ENCODE measurements around the gene SLC44A5.
"Not testable (repeated sequence)": the region's sequence is repeated elsewhere in the genome, so short reads cannot be mapped to it uniquely, and the experiment has no call there.

SLC44A5 gene

GRCh38 chr1:75423616-75424015 lies 187.3 kb downstream of the SLC44A5 start:
- no peaks in the 10 kb centered on the region for H3K36me3 Mint-ChIP-seq (ENCODE audit: low read depth)
- no peak overlapping the region for H3K4me3 Mint-ChIP-seq
- H3K9me3 Mint-ChIP-seq, result no peaks in the 10 kb centered on the region
- H3K27ac Mint-ChIP-seq, result no peak overlapping the region
- no peaks in the 10 kb centered on the region for H3K27me3 Mint-ChIP-seq (ENCODE audit: low read depth)
- H3K4me1 Mint-ChIP-seq (ENCODE audit: low read depth), result no peaks in the 10 kb centered on the region

GRCh38 chr1:75423136-75423535 lies 187.8 kb downstream of the SLC44A5 start:
- Mint-ChIP-seq H3K9me3 (no peaks in the 10 kb centered on the region), H3K27ac (no peak overlapping the region), H3K27me3 (ENCODE audit: low read depth) (no peaks in the 10 kb centered on the region), H3K4me3 (no peak overlapping the region), H3K36me3 (ENCODE audit: low read depth) (no peaks in the 10 kb centered on the region), H3K4me1 (ENCODE audit: low read depth) (no peaks in the 10 kb centered on the region)

DNA sequence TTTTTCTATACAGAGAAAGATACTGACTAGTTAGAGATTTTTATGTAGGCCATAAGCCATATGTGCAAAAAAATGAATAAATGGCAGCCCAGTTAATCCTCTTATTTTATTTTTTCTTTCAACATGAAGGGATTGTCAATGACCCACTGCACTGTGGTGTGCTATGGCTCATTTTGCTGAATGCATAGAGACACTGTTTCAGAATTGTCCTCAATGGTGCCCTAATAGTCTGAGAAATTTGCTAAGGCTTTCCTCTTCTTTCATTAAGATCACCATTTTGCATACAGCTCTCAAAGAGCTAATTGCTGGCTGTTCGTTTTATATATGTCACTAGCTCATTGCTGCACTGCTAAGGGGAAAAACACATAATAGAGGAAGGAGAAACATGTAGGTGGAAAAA lies 189.5 kb downstream of the SLC44A5 start:
- H3K4me1 Mint-ChIP-seq (ENCODE audit: low read depth), result no peaks in the 10 kb centered on the region
- H3K27ac Mint-ChIP-seq, result no peak overlapping the region
- no peak overlapping the region for H3K4me3 Mint-ChIP-seq
- H3K27me3 Mint-ChIP-seq (ENCODE audit: low read depth), result no peaks in the 10 kb centered on the region
- H3K36me3 Mint-ChIP-seq (ENCODE audit: low read depth), result no peaks in the 10 kb centered on the region
- H3K9me3 Mint-ChIP-seq, result peaks cover 5% of the 10 kb centered on the region

DNA sequence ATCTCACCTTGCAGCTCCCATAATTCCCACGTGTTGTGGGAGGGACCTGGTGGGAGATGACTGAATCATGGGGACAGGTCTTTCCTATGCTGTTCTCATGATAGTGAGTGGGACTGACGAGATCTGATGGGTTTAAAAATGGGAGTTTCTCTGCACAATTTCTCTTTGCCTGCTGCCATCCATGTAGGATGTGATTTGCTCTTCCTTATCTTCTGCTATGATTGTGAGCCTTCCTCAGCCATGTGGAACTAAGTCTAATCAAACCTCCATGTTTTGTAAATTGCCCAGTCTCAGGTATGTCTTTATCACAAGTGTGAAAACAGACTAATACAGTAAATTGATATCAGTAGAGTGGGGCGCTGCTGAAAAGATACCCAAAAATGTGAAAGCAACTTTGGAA lies 195.7 kb downstream of the SLC44A5 start:
- Mint-ChIP-seq H3K4me1 (ENCODE audit: low read depth) (no peaks in the 10 kb centered on the region), H3K4me3 (no peak overlapping the region), H3K9me3 (peaks cover 5% of the 10 kb centered on the region), H3K27me3 (ENCODE audit: low read depth) (no peaks in the 10 kb centered on the region), H3K36me3 (ENCODE audit: low read depth) (no peaks in the 10 kb centered on the region), H3K27ac (no peak overlapping the region)

- Mint-ChIP-seq H3K27ac (no peak overlapping the region), H3K36me3 (ENCODE audit: low read depth) (no peaks in the 10 kb centered on the region), H3K4me3 (no peak overlapping the region), H3K9me3 (peaks cover 5% of the 10 kb centered on the region), H3K27me3 (ENCODE audit: low read depth) (no peaks in the 10 kb centered on the region), H3K4me1 (ENCODE audit: low read depth) (no peaks in the 10 kb centered on the region)
These were observed 198.3 kb downstream of the SLC44A5 start for GRCh38 chr1:75412616-75413015.

GRCh38 chr1:75404681-75405080 lies 206.2 kb downstream of the SLC44A5 start:
- H3K27ac Mint-ChIP-seq; H3K36me3 Mint-ChIP-seq (ENCODE audit: low read depth); H3K27me3 Mint-ChIP-seq (ENCODE audit: low read depth); H3K4me3 Mint-ChIP-seq; H3K4me1 Mint-ChIP-seq (ENCODE audit: low read depth): not testable (repeated sequence)
- H3K9me3 Mint-ChIP-seq, result peaks cover 19% of the 10 kb centered on the region

- not testable (repeated sequence) for H3K4me1 Mint-ChIP-seq (ENCODE audit: low read depth); H3K36me3 Mint-ChIP-seq (ENCODE audit: low read depth); H3K27me3 Mint-ChIP-seq (ENCODE audit: low read depth); H3K27ac Mint-ChIP-seq; H3K4me3 Mint-ChIP-seq
- H3K9me3 Mint-ChIP-seq, result peaks cover 19% of the 10 kb centered on the region
These were observed 207.7 kb downstream of the SLC44A5 start for GRCh38 chr1:75403147-75403646.

- Mint-ChIP-seq H3K9me3 (peaks cover 15% of the 10 kb centered on the region), H3K4me1 (ENCODE audit: low read depth) (no peaks in the 10 kb centered on the region), H3K27me3 (ENCODE audit: low read depth) (no peaks in the 10 kb centered on the region), H3K36me3 (ENCODE audit: low read depth) (no peaks in the 10 kb centered on the region), H3K27ac (no peak overlapping the region), H3K4me3 (no peak overlapping the region)
These were observed 210.2 kb downstream of the SLC44A5 start for GRCh38 chr1:75400716-75401115.

GRCh38 chr1:75396745-75397144 lies 214.2 kb downstream of the SLC44A5 start:
- no peaks in the 10 kb centered on the region for H3K36me3 Mint-ChIP-seq (ENCODE audit: low read depth)
- no peak overlapping the region for H3K4me3 Mint-ChIP-seq
- no peaks in the 10 kb centered on the region for H3K4me1 Mint-ChIP-seq (ENCODE audit: low read depth)
- no peak overlapping the region for H3K27ac Mint-ChIP-seq
- H3K27me3 Mint-ChIP-seq (ENCODE audit: low read depth), result no peaks in the 10 kb centered on the region
- H3K9me3 Mint-ChIP-seq, result no peaks in the 10 kb centered on the region

DNA sequence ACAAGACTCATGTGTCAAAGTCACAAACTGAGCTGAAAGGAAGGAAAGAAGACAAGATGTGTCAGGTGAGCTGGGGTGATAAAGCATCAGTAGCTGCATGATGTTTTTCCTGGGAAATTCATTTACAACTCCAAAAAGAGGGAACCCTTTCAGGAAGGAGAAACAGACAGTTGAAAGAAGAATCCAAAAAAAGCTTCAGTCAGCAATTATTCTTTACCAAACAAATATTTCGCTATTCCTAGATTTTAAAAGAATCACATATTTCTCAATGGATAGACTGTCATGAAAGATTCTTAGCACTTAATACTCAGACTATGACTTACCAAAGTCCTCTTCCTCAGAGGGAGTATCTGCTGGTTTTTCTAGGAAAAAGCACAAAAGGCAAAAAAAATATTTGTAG lies 214.7 kb downstream of the SLC44A5 start:
- Mint-ChIP-seq H3K4me3 (no peak overlapping the region), H3K4me1 (ENCODE audit: low read depth) (no peaks in the 10 kb centered on the region), H3K27me3 (ENCODE audit: low read depth) (no peaks in the 10 kb centered on the region), H3K9me3 (no peaks in the 10 kb centered on the region), H3K27ac (no peak overlapping the region), H3K36me3 (ENCODE audit: low read depth) (no peaks in the 10 kb centered on the region)

DNA sequence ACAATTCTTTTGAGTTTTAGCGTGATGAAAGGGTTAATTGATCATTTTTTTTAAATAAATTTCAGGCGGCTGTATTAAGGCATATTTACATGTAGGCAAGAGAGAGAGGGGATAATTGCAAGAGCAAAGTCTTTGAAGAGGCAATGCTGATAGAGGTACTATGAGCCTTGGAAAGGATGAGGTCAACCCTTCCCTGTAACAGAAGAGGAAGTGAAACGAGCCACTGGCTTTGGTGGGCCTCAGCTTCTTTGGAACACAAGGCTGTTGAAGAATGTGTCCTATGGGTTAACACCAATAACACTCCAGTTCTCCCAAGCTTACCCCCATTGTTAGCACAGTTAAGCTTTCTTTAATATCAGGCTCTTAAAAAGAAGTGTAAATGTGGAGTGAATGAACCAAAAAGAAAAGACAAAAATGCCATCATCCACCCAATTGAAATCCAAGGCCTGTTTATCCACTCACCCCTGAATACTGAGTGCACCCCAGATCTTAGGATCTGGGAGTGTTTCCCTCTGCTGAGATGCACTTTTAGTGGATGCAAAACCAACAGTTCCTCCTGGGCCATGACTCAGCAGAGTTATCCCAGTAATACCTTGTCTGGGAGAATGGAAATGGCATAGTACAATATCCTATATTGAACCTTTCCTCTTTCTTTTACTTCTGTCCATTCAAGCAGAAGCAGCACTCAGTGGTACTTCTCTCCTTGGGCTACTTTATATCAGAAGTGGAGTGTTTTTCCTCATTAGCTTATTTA lies 216.4 kb downstream of the SLC44A5 start:
- Mint-ChIP-seq H3K9me3 (no peaks in the 10 kb centered on the region), H3K36me3 (ENCODE audit: low read depth) (no peaks in the 10 kb centered on the region), H3K4me3 (no peak overlapping the region), H3K27ac (no peak overlapping the region), H3K27me3 (ENCODE audit: low read depth) (no peaks in the 10 kb centered on the region), H3K4me1 (ENCODE audit: low read depth) (no peaks in the 10 kb centered on the region)

GRCh38 chr1:75392278-75392677 lies 218.6 kb downstream of the SLC44A5 start:
- no peaks in the 10 kb centered on the region for H3K36me3 Mint-ChIP-seq (ENCODE audit: low read depth)
- H3K4me3 Mint-ChIP-seq, result no peak overlapping the region
- H3K9me3 Mint-ChIP-seq, result no peaks in the 10 kb centered on the region
- no peaks in the 10 kb centered on the region for H3K27me3 Mint-ChIP-seq (ENCODE audit: low read depth)
- H3K27ac Mint-ChIP-seq, result no peak overlapping the region
- H3K4me1 Mint-ChIP-seq (ENCODE audit: low read depth), result no peaks in the 10 kb centered on the region

DNA sequence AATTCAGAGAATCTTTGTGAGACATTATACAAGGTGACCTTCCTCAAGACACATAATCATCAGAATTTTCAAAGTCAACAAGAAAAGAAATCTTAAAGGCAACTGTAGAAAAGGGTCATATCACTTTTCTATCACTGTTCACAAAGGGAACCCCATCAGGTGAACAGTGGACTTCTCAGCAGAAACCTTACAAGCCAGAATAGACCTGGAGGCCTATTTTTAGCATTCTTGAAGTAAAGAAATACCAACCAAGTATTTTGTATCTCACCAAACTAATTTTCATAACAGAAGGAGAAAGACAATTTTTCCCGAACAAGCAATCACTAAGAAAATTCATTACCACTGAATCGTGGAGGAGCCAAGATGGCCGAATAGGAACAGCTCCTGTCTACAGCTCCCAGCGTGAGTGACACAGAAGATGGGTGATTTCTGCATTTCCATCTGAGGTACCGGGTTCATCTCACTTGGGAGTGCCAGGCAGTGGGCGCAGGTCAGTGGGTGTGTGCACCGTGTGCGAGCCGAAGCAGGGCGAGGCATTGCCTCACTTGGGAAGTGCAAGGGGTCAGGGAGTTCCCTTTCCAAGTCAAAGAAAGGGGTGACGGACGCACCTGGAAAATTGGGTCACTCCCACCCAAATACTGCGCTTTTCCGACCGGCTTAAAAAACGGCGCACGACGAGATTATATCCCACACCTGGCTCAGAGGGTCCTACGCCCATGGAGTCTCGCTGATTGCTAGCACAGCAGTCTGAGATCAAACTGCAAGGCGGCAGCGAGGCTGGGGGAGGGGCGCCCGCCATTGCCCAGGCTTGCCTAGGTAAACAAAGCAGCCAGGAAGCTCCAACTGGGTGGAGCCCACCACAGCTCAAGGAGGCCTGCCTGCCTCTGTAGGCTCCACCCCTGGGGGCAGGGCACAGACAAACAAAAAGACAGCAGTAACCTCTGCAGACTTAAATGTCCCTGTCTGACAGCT lies 235.2 kb downstream of the SLC44A5 start:
- not testable (repeated sequence) for H3K36me3 Mint-ChIP-seq (ENCODE audit: low read depth); H3K9me3 Mint-ChIP-seq; H3K27me3 Mint-ChIP-seq (ENCODE audit: low read depth); H3K4me1 Mint-ChIP-seq (ENCODE audit: low read depth); H3K4me3 Mint-ChIP-seq; H3K27ac Mint-ChIP-seq

DNA sequence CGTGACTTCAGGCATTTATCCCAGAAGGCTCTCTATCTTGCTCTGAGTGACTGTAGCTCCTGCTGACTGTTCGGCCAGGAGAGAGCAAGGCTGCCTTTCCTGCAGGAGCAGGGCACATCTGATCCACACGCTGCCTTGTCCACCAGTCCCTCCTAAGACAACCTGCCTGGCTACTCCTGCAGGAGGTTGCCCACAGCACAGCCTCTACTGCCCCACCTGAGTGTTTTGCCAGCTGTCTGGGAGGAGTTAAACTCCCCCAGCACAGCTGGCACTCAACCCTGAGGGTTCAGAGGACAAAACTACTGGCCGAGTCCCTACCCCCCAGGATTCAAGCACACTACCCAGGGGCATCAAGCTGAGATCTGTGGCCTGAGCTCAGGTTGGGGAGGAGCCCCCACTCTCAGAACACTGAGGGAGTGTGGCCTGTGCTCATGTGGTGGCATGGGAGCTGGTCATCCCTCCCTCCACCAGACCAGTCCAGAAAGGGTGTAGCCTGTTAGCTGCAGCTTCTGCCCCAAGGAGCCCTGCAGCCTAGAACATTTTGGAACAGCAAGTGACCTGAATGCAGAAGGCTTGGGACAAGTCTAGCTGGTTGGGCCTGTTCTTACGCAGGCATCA lies 237.3 kb downstream of the SLC44A5 start:
- no peaks in the 10 kb centered on the region for H3K27me3 Mint-ChIP-seq (ENCODE audit: low read depth)
- H3K9me3 Mint-ChIP-seq, result peaks cover 8% of the 10 kb centered on the region
- no peaks in the 10 kb centered on the region for H3K4me1 Mint-ChIP-seq (ENCODE audit: low read depth)
- no peaks in the 10 kb centered on the region for H3K36me3 Mint-ChIP-seq (ENCODE audit: low read depth)
- H3K4me3 Mint-ChIP-seq, result no peak overlapping the region
- H3K27ac Mint-ChIP-seq, result no peak overlapping the region

All from T-helper 1 cell treated with Interleukin-12 subunit alpha and Interleukin-12 subunit beta and Interleukin-4 antibody, amounts not matched to agents 30 μg/mL and 1 μg/mL, for 36 hours (primary cell).